GM19099 (cell line): ENCODE data around the gene FAM131C.

Experiments used
- POLR2A ChIP-seq: IDR thresholded peaks from 3 replicates; pipeline ENCODE4 v1.6.1; 2011; ENCODE audit warnings: low read depth; ENCODE audit not compliant: insufficient read length; ENCODE audit errors: extremely low read depth

The FAM131C gene

DNA sequence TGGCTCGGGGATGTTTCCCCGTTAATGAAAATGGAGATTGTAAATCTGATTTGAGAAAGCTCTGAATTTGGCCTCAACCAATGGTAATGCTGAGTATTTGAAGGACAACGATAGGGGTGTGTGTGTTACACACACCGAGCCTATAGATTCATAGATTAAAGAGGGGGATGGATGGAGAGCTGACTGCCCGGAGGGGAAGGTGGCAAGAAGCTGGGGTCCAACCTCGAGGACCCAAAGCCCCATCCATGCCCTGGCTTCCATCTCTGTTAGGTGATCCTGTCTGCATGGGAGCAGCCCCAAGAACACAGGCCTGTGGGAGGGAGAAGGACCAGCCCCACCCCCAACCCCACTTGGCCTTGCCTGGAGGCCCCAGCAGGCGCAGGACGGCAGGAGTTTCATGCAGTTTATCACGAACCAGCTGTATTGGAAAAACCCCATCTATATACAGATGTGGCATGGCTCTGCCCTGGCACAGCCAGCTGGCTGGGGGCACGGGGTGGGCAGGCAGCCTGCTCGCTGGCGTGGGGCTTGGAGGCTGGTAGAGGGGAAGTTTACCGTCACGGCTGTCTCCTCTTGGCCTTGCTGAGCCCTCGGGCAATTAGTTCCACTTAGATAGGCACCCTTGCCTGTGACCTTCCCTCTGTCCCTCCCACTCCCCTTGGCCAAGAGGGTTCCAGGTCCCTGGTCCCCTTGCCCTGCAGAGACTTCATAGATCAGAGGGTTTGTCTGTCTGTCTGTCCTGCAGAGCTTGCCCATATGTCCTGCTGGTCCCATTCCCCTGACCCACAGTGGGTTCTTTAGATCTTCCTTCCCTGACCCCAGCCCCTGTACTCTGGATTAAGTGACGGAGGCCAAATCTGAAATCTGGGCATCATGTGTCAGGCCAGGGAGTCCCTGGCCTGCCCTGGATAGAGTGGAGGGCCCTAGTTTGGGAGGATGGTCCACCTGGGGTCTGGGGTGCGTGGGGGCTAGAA lies 58.7 kb downstream of the FAM131C start:
- no peak for TF ChIP-seq POLR2A

DNA sequence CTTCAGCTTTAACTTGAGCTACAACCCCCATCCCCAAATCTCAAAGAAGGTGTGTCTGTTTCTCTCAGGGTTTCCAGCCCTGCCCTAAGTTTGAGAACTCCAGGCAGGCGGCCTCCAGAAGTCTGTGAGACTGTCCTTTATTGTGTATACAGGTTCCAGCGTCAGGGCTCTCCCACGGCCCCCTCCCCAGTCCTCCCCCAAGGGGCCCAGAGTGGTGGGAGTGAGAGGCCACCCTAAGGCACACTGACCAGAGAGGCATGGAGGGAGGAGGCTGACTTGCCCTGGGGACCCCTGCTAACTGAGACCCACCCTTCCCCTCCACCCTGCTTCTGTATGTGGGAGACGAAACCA lies 59.6 kb downstream of the FAM131C start:
- TF ChIP-seq POLR2A, result no peak

DNA sequence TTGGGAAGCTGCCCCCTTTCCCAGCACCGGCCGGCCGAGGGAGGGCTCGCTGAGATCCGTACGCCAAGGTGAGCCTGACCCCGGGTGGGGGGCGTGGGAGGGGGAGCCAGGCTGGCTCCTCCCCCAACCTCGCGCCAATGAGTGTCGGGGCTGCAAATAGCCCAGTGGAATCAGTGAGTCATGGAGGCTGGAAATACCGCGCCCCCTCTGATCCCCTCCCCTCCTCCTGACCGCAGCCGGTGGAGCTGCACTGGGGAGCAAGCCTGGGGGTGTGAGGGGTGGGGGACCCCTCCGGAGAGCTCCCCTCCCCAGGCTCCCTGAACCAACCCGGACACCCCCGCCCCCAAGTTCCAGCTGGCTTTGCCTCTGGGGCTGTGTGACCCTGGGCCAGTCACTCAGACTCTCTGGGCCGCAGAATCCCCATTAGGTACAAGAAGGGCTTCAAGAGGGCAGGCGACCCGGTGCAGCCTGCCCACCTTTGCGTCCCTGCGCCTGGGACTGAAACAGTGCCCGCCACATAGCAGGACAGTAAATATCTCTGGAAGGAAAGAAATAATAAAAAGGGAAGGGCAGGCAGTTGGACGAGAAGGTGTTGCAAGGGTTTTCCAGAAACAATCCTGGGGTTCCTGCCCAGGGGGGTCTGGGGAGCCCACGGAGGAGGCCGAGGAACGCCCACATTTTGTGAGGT lies 60.1 kb downstream of the FAM131C start:
- no peak for TF ChIP-seq POLR2A

DNA sequence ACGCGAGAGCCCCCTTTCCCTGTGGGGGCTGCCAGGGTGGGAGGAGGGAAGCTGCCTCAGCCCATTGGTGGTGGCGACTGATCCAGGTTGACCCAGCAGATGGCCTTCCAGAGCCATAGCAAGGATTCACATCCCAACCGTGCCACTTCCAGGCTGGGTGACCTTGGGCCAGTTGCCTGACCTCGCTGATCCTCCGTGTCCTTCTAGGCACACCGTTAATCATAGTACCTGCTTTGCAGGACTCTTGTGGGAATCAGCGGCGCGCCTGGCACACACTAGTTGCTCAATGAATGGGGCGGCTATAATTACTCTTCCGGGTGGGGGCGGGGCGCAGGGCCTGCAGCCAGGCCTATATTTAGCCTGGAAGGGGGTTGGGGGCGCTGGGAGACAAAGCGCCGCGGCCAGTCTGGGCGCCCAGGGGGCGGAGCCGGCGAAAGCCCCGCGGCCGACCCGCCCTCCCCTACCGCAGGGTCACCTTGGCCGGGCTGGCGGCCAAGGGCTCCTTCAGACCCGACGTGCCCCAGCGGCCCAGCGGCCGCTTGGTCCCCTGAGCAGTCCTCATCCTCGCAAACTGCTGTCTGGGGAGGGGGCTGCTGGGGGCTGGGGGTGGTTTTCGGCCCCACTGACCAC lies 60.7 kb downstream of the FAM131C start:
- no peak for TF ChIP-seq POLR2A

DNA sequence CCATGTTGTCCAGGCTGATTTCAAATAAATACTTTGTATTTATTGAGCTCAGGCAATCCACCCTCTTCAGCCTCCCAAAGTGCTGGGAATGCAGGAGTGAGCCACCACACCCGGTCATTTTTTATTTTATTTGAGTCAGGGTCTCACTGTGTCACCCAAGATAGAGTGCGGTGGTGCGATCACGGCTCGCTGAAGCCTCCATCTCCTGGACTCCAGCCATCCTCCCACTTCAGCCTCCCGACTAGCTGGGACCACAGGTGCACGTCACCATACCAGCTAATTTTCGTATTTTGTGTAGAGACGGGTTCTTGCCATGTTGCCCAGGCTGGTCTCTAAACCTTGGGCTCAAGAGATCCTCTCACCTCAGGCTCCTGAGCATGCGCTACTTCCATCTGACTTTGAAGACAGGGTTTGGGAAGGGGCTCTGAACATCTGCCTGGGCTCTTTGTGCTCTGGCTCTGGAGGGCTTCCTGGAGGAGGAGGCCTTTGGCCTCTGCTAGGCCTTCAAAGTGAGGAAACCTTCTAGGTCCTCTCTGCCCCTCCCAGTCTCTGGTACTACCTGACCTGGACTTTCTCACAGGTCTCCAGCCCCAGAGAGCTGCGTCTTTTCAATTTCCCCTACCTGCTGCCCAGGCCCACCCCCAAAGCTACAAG lies 61.4 kb downstream of the FAM131C start:
- no peak for TF ChIP-seq POLR2A

DNA sequence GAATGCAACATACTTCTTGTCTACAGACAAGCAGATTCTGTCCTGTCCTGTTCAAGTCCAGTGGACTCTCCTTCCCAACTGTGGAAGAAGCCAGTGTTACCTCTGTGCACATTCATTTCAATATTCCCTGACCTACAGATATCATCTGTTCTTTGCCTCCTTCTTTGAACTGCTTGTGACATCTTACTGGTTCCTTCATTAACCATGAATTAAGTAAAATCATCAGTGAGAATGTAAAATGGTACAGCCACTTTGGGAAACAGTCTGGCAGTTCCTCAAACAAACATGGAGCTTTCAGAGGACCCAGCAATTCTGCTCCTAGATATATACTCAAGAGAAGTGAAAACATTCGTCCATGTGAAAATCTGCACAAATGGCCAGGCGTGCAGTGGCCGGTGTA lies 62.6 kb downstream of the FAM131C start:
- TF ChIP-seq POLR2A, result no peak

DNA sequence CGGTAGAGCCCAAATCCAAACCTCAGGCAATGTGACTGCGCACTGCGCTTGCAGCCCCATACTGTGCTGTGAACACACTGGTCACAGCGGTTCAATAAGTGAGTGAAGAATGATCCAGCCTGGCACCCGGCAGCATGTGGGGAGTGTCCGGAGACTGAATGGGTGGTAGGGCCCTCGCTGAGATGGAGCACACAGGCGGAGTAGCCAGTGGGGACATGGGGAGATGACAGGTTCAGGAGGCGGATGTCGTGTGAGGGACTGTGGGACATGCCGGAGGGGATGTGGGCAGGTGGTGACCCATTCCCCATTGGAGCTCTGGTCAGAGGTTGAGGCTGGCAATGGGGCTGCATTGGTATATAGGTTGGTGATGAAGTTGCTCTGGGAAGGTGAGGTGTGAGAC lies 63.8 kb downstream of the FAM131C start:
- no peak for TF ChIP-seq POLR2A

DNA sequence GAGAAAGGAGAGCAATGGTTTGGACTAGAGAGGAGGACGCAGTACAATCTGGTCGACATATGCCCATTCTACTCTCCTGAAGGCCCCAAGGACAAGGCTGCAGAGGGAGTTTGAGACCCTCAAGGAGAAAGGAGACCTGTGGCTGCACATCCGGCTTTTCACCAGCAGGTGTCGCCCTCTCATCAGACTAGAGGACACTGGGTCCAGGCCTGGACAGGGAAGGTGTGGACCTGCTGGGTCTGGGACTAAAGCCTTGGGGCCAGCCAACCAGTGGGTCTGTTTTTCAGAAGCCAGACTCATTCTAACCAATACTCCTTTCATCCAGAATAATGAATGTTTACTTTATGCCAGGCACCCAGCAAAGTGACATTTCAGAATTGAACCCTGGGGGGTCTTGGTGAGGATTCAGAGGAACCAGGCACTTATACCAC lies 64.4 kb downstream of the FAM131C start:
- no peak for TF ChIP-seq POLR2A
